Parathyroid adenoma (tissue), 2 donors: Measurements from ENCODE around the gene GNG2.

Source experiments
- H2AFZ ChIP-seq: fragments of 300-600 bp; sonication (generic); one replicate; pipeline ENCODE4 v1.7.0; 2017; ENCODE audit warnings: antibody characterized with exemption, mild to moderate bottlenecking
- H3K27ac ChIP-seq: fragments of 300-600 bp; sonication (generic); one replicate; pipeline ENCODE4 v1.7.0; 2017
- H3K27me3 ChIP-seq: fragments of 300-600 bp; sonication (generic); one replicate; pipeline ENCODE4 v1.7.0; 2017; ENCODE audit warnings: low read length; ENCODE audit not compliant: control insufficient read depth, insufficient read depth
- H3K36me3 ChIP-seq: fragments of 300-600 bp; sonication (generic); one replicate; pipeline ENCODE4 v1.7.0; 2017; ENCODE audit warnings: low read length; ENCODE audit not compliant: control insufficient read depth, insufficient read depth
- H3K4me1 ChIP-seq: fragments of 300-600 bp; sonication (generic); one replicate; pipeline ENCODE4 v1.7.0; 2017; ENCODE audit warnings: control low read depth
- H3K4me2 ChIP-seq: fragments of 300-600 bp; sonication (generic); one replicate; pipeline ENCODE4 v1.7.0; 2017; ENCODE audit warnings: low read length
- H3K4me3 ChIP-seq: fragments of 300-600 bp; sonication (generic); one replicate; pipeline ENCODE4 v1.7.0; 2017; ENCODE audit warnings: low read depth, low read length
- H3K79me2 ChIP-seq: fragments of 300-600 bp; sonication (generic); one replicate; pipeline ENCODE4 v1.7.0; 2017; ENCODE audit warnings: control low read depth
- H3K9ac ChIP-seq: fragments of 300-600 bp; sonication (generic); one replicate; pipeline ENCODE4 v1.7.0; 2017; ENCODE audit warnings: mild to moderate bottlenecking
- H3K9me3 ChIP-seq: fragments of 300-600 bp; sonication (generic); one replicate; pipeline ENCODE4 v1.7.0; 2017; ENCODE audit warnings: low read length; ENCODE audit not compliant: control insufficient read depth
- TF ChIP-seq, protein P1 (sequence below): fragments of 300-600 bp; sonication (generic); IDR thresholded peaks from one replicate; pipeline ENCODE4 v1.7.0; 2017; ENCODE audit warnings: antibody characterized with exemption, mild to moderate bottlenecking
- donor health status: primary hyperparathyroidism.

The GNG2 gene

DNA sequence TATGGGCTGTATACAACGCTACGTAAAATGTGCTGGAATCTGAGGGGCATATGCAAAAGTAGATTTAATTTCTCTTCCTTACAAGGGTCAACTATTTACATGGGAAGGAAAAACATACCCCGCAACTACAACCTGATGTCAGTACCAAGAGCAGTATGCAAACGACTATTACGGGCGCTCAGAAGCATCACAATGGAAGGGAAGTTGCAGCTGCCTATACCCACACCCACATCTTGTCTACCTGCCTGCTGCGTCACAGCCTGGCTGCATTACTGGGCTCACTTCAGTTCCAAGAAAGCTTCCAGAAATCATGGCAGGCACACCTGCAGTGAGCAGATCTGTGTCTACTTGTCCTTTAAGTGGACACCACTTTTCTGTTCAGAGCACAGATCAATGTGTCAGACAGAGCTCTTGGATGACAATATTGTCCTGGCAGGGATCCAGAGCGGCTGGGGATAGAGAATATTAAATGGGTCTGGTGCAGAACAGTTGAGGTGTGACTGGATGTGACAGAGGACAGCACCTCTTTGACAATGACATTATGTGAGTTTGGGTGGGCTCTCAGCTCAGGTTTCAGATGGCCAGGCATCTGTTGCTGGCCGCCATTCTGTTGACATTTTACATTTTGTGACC, 41.5 kb upstream of the GNG2 start:
- Histone ChIP-seq H3K27me3 (no peaks in the 10 kb centered on the region), H3K9ac (no peak overlapping the region), H3K4me3 (no peak overlapping the region), H2AFZ (no peak overlapping the region), H3K9me3 (no peaks in the 10 kb centered on the region), H3K4me2 (no peak overlapping the region), H3K36me3 (no peaks in the 10 kb centered on the region), H3K27ac (no peak overlapping the region), H3K4me1 (no peaks in the 10 kb centered on the region), H3K79me2 (no peaks in the 10 kb centered on the region)
- TF ChIP-seq, protein P1, sequence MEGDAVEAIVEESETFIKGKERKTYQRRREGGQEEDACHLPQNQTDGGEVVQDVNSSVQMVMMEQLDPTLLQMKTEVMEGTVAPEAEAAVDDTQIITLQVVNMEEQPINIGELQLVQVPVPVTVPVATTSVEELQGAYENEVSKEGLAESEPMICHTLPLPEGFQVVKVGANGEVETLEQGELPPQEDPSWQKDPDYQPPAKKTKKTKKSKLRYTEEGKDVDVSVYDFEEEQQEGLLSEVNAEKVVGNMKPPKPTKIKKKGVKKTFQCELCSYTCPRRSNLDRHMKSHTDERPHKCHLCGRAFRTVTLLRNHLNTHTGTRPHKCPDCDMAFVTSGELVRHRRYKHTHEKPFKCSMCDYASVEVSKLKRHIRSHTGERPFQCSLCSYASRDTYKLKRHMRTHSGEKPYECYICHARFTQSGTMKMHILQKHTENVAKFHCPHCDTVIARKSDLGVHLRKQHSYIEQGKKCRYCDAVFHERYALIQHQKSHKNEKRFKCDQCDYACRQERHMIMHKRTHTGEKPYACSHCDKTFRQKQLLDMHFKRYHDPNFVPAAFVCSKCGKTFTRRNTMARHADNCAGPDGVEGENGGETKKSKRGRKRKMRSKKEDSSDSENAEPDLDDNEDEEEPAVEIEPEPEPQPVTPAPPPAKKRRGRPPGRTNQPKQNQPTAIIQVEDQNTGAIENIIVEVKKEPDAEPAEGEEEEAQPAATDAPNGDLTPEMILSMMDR: no peak

DNA sequence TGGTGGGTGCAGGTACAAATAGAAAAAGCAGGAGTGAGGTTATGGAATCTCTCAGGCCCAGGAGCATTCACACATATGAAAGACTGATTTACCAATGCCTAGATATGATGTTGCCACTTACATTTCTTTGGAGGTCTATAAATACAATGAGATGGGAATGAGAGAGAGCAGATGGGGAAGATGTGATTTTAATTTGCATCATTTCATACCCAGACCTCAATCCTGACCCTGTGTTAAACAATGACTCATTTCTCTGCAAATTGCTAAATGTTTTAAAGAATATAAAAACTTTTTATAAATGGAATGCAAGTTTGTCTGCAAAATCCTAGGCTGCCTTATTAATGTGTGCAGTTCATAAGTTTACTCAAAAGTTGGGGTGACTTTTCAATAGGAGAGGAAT, 38.6 kb upstream of the GNG2 start:
- H3K4me1 ChIP-seq: no peaks in the 10 kb centered on the region
- H2AFZ ChIP-seq: no peak overlapping the region
- no peaks in the 10 kb centered on the region for H3K27me3 ChIP-seq
- no peak overlapping the region for H3K9ac ChIP-seq
- no peak overlapping the region for H3K4me2 ChIP-seq
- H3K4me3 ChIP-seq: no peak overlapping the region
- H3K36me3 ChIP-seq: no peaks in the 10 kb centered on the region
- no peaks in the 10 kb centered on the region for H3K79me2 ChIP-seq
- no peak overlapping the region for H3K27ac ChIP-seq
- H3K9me3 ChIP-seq: no peaks in the 10 kb centered on the region
- TF ChIP-seq, protein P1: no peak

DNA sequence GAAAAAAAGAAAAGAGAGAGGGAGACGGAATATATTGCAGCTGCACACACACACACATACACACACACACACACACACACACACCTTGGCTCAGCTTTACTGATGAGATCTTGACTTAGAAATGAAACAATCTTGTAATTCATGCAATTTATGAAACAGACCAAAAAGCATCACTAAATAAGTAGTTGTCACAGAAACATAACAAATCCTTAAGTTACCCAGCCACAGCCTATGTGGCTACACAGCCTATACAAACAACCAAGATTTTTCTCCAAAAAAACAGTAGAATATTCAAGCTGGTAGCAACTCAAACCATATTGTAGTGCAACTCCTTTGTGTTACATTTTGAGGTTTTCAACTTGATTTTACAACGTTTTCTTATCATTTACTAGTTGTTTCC, 37.9 kb upstream of the GNG2 start:
- Histone ChIP-seq H3K9me3 (no peaks in the 10 kb centered on the region), H3K79me2 (no peaks in the 10 kb centered on the region), H3K4me1 (no peaks in the 10 kb centered on the region), H3K27ac (no peak overlapping the region), H3K4me2 (no peak overlapping the region), H3K27me3 (no peaks in the 10 kb centered on the region), H3K36me3 (no peaks in the 10 kb centered on the region), H2AFZ (no peak overlapping the region), H3K4me3 (no peak overlapping the region), H3K9ac (no peak overlapping the region)
- TF ChIP-seq, protein P1: no peak

DNA sequence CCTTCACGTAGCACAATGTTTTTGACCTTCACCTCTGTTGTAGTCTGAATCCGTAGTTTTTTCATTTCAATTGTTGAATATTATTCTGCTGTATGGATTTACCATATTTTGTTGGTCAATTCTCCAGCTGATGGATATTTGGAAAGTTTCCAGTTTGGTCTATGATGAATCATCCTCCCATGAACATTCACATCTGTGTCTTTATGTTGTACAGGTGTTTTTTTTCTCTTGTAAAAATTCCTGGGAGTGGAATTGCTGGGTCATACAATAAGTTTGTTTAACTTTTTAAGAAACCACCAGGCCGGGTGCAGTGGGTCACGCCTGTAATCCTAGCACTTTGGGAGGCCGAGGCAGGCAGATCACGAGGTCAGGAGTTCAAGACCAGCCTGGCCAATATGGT, 36.7 kb upstream of the GNG2 start:
- no peak overlapping the region for H3K9ac ChIP-seq
- H2AFZ ChIP-seq: no peak overlapping the region
- H3K36me3 ChIP-seq: no peaks in the 10 kb centered on the region
- H3K9me3 ChIP-seq: no peaks in the 10 kb centered on the region
- no peak overlapping the region for H3K27ac ChIP-seq
- no peaks in the 10 kb centered on the region for H3K79me2 ChIP-seq
- H3K27me3 ChIP-seq: no peaks in the 10 kb centered on the region
- H3K4me3 ChIP-seq: no peak overlapping the region
- TF ChIP-seq, protein P1: no peak
- no peak overlapping the region for H3K4me2 ChIP-seq
- no peaks in the 10 kb centered on the region for H3K4me1 ChIP-seq

DNA sequence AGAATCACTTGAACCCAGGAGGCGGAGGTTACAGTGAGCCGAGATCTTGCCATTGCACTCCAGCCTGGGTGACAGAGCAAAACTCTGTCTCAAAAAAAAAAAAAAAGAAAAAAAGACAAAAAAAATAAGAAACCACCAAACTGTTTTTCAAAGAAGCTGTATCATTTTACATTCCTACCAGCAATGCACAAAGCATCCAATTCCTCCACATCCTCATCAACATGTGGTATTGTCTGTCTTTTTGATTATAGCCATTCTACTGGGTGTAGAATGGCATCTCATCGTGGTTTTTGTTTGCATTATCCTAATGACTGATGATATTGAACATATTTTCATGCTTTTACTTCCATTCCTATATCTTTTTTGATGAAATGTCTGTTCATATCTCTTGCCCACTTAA, 36.2 kb upstream of the GNG2 start:
- Histone ChIP-seq H3K9ac (no peak overlapping the region), H3K27ac (no peak overlapping the region), H3K27me3 (no peaks in the 10 kb centered on the region), H3K9me3 (no peaks in the 10 kb centered on the region), H3K4me3 (no peak overlapping the region), H3K36me3 (no peaks in the 10 kb centered on the region), H3K4me2 (no peak overlapping the region), H3K79me2 (no peaks in the 10 kb centered on the region), H2AFZ (no peak overlapping the region), H3K4me1 (no peaks in the 10 kb centered on the region)
- TF ChIP-seq, protein P1: no peak
